GM18502 (cell line): Measurements from ENCODE around the gene CD164.
"Not testable (repeated sequence)": the region's sequence is repeated elsewhere in the genome, so short reads cannot be mapped to it uniquely, and the experiment has no call there.

Experiments
- ATAC-seq: cut with Tn5 transposase; IDR thresholded peaks from one replicate; pipeline ENCODE4 v1.9.1; 2021; ENCODE audit warnings: mild to moderate bottlenecking; ENCODE audit not compliant: unreplicated experiment, poor library complexity

Gene CD164

GRCh38 chr6:109345986-109346385 lies 36.3 kb downstream of the CD164 start:
- no peak for ATAC-seq

GRCh38 chr6:109344226-109344625 lies 38.0 kb downstream of the CD164 start:
- no peak for ATAC-seq

- no peak for ATAC-seq
These were observed 38.7 kb downstream of the CD164 start for GRCh38 chr6:109343518-109343917.

GRCh38 chr6:109342911-109343310 lies 39.4 kb downstream of the CD164 start:
- no peak for ATAC-seq

GRCh38 chr6:109342506-109342905 lies 39.8 kb downstream of the CD164 start:
- ATAC-seq: no peak

- ATAC-seq: no peak
These were observed 41.5 kb downstream of the CD164 start for GRCh38 chr6:109340811-109341210.

GRCh38 chr6:109339906-109340678 lies 42.2 kb downstream of the CD164 start:
- no peak for ATAC-seq

GRCh38 chr6:109336221-109336961 lies 45.9 kb downstream of the CD164 start:
- ATAC-seq: no peak

- ATAC-seq: not testable (repeated sequence)
These were observed 48.4 kb downstream of the CD164 start for GRCh38 chr6:109333870-109334269.

GRCh38 chr6:109332748-109333147 lies 49.5 kb downstream of the CD164 start:
- ATAC-seq: no peak

GRCh38 chr6:109331081-109331480 lies 51.2 kb downstream of the CD164 start:
- ATAC-seq: no peak

GRCh38 chr6:109330263-109330662 lies 52.0 kb downstream of the CD164 start:
- no peak for ATAC-seq

- no peak for ATAC-seq
These were observed 53.6 kb downstream of the CD164 start for GRCh38 chr6:109328629-109329028.

GRCh38 chr6:109327959-109328358 lies 54.3 kb downstream of the CD164 start:
- ATAC-seq: no peak

- no peak for ATAC-seq
These were observed 54.8 kb downstream of the CD164 start for GRCh38 chr6:109327491-109327890.

GRCh38 chr6:109326351-109326750 lies 55.9 kb downstream of the CD164 start:
- no peak for ATAC-seq

- no peak for ATAC-seq
These were observed 56.9 kb downstream of the CD164 start for GRCh38 chr6:109325400-109325801.

- no peak for ATAC-seq
These were observed 59.0 kb downstream of the CD164 start for GRCh38 chr6:109323241-109323640.

GRCh38 chr6:109322825-109323224 lies 59.4 kb downstream of the CD164 start:
- peak; percentile 63 for ATAC-seq

- no peak for ATAC-seq
These were observed 60.5 kb downstream of the CD164 start for GRCh38 chr6:109321752-109322151.

- ATAC-seq: no peak
These were observed 62.2 kb downstream of the CD164 start for GRCh38 chr6:109320072-109320471.
